Neural crest cell (in vitro differentiated cells): ENCODE measurements around the gene LAMTOR3. TPM values are rescaled to one million over a fixed set of nuclear protein-coding genes. Genes with fewer than 3 reads are reported as not detected.
"Not testable (repeated sequence)": the region's sequence is repeated elsewhere in the genome, so short reads cannot be mapped to it uniquely, and the experiment has no call there.

ENCODE experiments used
- DNase-seq: peaks from one replicate; pipeline ENCODE4 v3.0.0; 2021; ENCODE audit warnings: low read depth, mixed read lengths, low spot score
- H3K27ac Mint-ChIP-seq: one replicate; pipeline ENCODE4 v1.8.0; 2021; ENCODE audit warnings: mild to moderate bottlenecking, mixed read lengths; ENCODE audit not compliant: unreplicated experiment
- H3K27me3 Mint-ChIP-seq: 2 replicates; pipeline ENCODE4 v1.8.0; 2021; ENCODE audit warnings: low read depth, mild to moderate bottlenecking, mixed read lengths
- H3K36me3 Mint-ChIP-seq: 2 replicates; pipeline ENCODE4 v1.8.0; 2021; ENCODE audit warnings: low read depth, mild to moderate bottlenecking, mixed read lengths
- H3K4me1 Mint-ChIP-seq: 2 replicates; pipeline ENCODE4 v1.8.0; 2021; ENCODE audit warnings: mixed read lengths
- H3K4me3 Mint-ChIP-seq: one replicate; pipeline ENCODE4 v1.8.0; 2021; ENCODE audit warnings: mild to moderate bottlenecking, mixed read lengths
- H3K9me3 Mint-ChIP-seq: 2 replicates; pipeline ENCODE4 v1.8.0; 2021; ENCODE audit warnings: mixed read lengths
- CTCF ChIP-seq: fragments of 200-600 bp; sonication (generic); conservative IDR thresholded peaks from 2 replicates; pipeline ENCODE4 v1.5.0; 2021; ENCODE audit warnings: antibody characterized with exemption, mild to moderate bottlenecking
- total RNA-seq: library from RNA; stranded (reverse); gene quantifications from 2 replicates; pipeline ENCODE4 v1.2.1, GENCODE V29; 2021

The LAMTOR3 gene
- total RNA-seq, 1 donor from 2014 or later = 41.8 TPM

- Mint-ChIP-seq H3K4me1 (no peaks in the 10 kb centered on the region), H3K36me3 (no peaks in the 10 kb centered on the region), H3K27ac (no peak overlapping the region), H3K4me3 (no peak overlapping the region), H3K27me3 (no peaks in the 10 kb centered on the region), H3K9me3 (no peaks in the 10 kb centered on the region)
- no peak for DNase-seq
- no peak for TF ChIP-seq CTCF
These were observed 60.5 kb downstream of the LAMTOR3 start for GRCh38 chr4:99833756-99834155.

- H3K27ac Mint-ChIP-seq = no peak overlapping the region
- H3K27me3 Mint-ChIP-seq = no peaks in the 10 kb centered on the region
- no peak for DNase-seq
- no peaks in the 10 kb centered on the region for H3K9me3 Mint-ChIP-seq
- H3K36me3 Mint-ChIP-seq = no peaks in the 10 kb centered on the region
- no peak overlapping the region for H3K4me3 Mint-ChIP-seq
- no peak for TF ChIP-seq CTCF
- H3K4me1 Mint-ChIP-seq = no peaks in the 10 kb centered on the region
These were observed 61.5 kb downstream of the LAMTOR3 start for GRCh38 chr4:99832758-99833157.

GRCh38 chr4:99832321-99832720 is 61.9 kb downstream of the LAMTOR3 start:
- H3K4me1 Mint-ChIP-seq = no peaks in the 10 kb centered on the region
- no peaks in the 10 kb centered on the region for H3K27me3 Mint-ChIP-seq
- DNase-seq = no peak
- TF ChIP-seq CTCF = no peak
- H3K9me3 Mint-ChIP-seq = no peaks in the 10 kb centered on the region
- H3K27ac Mint-ChIP-seq = no peak overlapping the region
- H3K4me3 Mint-ChIP-seq = no peak overlapping the region
- H3K36me3 Mint-ChIP-seq = no peaks in the 10 kb centered on the region

GRCh38 chr4:99830051-99830450 is 64.2 kb downstream of the LAMTOR3 start:
- not testable (repeated sequence) for DNase-seq, H3K27ac Mint-ChIP-seq

GRCh38 chr4:99828477-99828876 is 65.8 kb downstream of the LAMTOR3 start:
- TF ChIP-seq CTCF = no peak
- no peaks in the 10 kb centered on the region for H3K36me3 Mint-ChIP-seq
- H3K9me3 Mint-ChIP-seq = peaks cover 2% of the 10 kb centered on the region
- no peak overlapping the region for H3K4me3 Mint-ChIP-seq
- H3K4me1 Mint-ChIP-seq = peaks cover 6% of the 10 kb centered on the region
- no peak overlapping the region for H3K27ac Mint-ChIP-seq
- no peaks in the 10 kb centered on the region for H3K27me3 Mint-ChIP-seq
- DNase-seq = no peak

More at GRCh38 chr4:99830051-99830450, 64.2 kb downstream of the LAMTOR3 start:
- H3K36me3 Mint-ChIP-seq, H3K4me1 Mint-ChIP-seq, H3K9me3 Mint-ChIP-seq, H3K4me3 Mint-ChIP-seq, H3K27me3 Mint-ChIP-seq: not testable (repeated sequence)

Other genes with a start within 250 kb of the LAMTOR3 start
- 0.05 TPM in 2 replicates for gene C4orf54, start 236.6 kb downstream of the LAMTOR3 start, total RNA-seq
- not detected in 2 replicates for gene DAPP1, start 77.6 kb downstream of the LAMTOR3 start, total RNA-seq
- 34.2 and 37.0 TPM in 2 replicates for gene DNAJB14, start 52.2 kb upstream of the LAMTOR3 start, total RNA-seq
- 793 and 801 TPM in 2 replicates for gene H2AZ1, start 55.8 kb upstream of the LAMTOR3 start, total RNA-seq